Upper lobe of left lung (tissue), 4 donors: ENCODE data around the gene DNAAF1.

Source experiments
- EP300 ChIP-seq, 4 donors: sonication (generic); formaldehyde crosslinking; IDR thresholded peaks; one replicate each; pipeline ENCODE4 v1.5.1; 2017; ENCODE audit warnings: antibody characterized with exemption in 4 of 4, control low read depth in 2 of 4
- TF ChIP-seq, protein P1 (sequence below), 6 experiments: fragments of 450-650 bp in 4 of 6; fragments of 200-600 bp in 2 of 6; sonication (generic) in 2 of 6; IDR thresholded peaks; one replicate each; pipeline ENCODE4 v1.5.1; 2016 to 2019; ENCODE audit warnings: antibody characterized with exemption in 6 of 6

DNA sequence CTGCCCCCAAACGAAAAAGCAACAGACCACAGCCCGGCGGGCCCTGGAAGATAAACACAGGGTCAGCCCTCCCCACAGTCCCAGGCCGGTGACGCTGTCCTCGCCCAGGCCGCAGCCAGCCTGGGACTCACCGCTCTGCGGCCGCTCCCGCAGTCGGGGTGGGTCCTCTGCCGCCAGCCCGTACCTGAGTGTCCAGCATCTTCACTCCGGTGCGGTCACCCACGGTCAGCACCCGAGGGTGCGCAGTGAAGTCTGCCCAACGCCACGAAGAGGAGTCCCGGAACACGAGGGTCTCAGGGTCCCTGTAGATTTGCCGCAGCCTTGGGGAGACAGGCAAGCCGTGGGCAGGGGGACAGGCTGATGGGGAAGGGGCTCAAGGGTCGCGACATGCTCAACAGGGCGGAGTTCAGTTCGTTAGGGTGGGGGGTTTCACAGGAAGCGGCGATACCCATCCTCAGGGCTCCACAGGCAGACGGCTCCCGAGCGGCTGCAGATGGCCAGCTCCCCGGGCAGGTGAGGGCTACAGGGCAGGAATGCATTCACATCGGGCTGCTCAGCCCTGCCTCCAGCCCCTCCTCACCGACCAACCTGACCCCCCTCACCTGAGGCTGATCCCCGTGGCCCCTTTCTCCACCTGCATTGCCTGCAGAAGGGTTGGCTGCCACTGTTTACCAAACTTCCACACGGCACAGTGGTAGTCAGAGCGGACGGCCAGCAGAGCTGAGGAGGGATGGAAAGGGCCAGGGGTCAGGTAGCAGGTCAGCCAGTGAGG is 36.2 kb downstream of the DNAAF1 start:
- no peak for TF ChIP-seq EP300 (IDR thresholded peaks at IDR 0.05)
- TF ChIP-seq, protein P1, sequence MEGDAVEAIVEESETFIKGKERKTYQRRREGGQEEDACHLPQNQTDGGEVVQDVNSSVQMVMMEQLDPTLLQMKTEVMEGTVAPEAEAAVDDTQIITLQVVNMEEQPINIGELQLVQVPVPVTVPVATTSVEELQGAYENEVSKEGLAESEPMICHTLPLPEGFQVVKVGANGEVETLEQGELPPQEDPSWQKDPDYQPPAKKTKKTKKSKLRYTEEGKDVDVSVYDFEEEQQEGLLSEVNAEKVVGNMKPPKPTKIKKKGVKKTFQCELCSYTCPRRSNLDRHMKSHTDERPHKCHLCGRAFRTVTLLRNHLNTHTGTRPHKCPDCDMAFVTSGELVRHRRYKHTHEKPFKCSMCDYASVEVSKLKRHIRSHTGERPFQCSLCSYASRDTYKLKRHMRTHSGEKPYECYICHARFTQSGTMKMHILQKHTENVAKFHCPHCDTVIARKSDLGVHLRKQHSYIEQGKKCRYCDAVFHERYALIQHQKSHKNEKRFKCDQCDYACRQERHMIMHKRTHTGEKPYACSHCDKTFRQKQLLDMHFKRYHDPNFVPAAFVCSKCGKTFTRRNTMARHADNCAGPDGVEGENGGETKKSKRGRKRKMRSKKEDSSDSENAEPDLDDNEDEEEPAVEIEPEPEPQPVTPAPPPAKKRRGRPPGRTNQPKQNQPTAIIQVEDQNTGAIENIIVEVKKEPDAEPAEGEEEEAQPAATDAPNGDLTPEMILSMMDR (IDR thresholded peaks at IDR 0.05): no peak
